ENCODE data around the gene B3GAT3.

- TF ChIP-seq CTCF (IDR thresholded peaks at IDR 0.05) (no peak), POLR2A (IDR thresholded peaks at IDR 0.05) (no peak), EP300 (IDR thresholded peaks at IDR 0.05; ENCODE audit: low read depth) (no peak), POLR2AphosphoS5 (IDR thresholded peaks at IDR 0.05) (no peak)
These were observed 25.2 kb upstream of the B3GAT3 start for GRCh38 chr11:62646825-62647608.
